ENCODE results near the gene FLOT1. TPM values are rescaled to one million over a fixed set of nuclear protein-coding genes. Genes with fewer than 3 reads are reported as not detected.

Gene FLOT1
- total and polyA plus RNA-seq, 9 of the 15 experiments (the other 6 are each of a cell fraction or from before 2014, with no cell fraction given): 11.7 to 149 (median 118) TPM

- TF ChIP-seq, protein P1, sequence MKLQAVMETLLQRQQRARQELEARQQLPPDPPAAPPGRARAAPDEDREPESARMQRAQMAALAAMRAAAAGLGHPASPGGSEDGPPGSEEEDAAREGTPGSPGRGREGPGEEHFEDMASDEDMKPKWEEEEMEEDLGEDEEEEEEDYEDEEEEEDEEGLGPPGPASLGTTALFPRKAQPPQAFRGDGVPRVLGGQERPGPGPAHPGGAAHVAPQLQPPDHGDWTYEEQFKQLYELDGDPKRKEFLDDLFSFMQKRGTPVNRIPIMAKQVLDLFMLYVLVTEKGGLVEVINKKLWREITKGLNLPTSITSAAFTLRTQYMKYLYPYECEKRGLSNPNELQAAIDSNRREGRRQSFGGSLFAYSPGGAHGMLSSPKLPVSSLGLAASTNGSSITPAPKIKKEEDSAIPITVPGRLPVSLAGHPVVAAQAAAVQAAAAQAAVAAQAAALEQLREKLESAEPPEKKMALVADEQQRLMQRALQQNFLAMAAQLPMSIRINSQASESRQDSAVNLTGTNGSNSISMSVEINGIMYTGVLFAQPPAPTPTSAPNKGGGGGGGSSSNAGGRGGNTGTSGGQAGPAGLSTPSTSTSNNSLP (IDR thresholded peaks at IDR 0.05; ENCODE audit: borderline replicate concordance, low read depth, low read length): no peak
- peak in 1 of 2 experiments; percentile 41; a peak in 1 of 4 replicates for TF ChIP-seq FOXK2 (conservative IDR thresholded peaks at IDR 0.05 in 1 of 2, IDR thresholded peaks at IDR 0.05 in 1 of 2; ENCODE audit: low read depth in 2 of 2)
- 0 out of 2 replicates have a peak, but pooled peaks have one; percentile 33 for TF ChIP-seq ZNF75A (CRISPR knock-in tag; IDR thresholded peaks at IDR 0.05)
- TF ChIP-seq MTF1 (CRISPR knock-in tag; IDR thresholded peaks at IDR 0.05; ENCODE audit: borderline replicate concordance): no peak
- TF ChIP-seq, protein P2, sequence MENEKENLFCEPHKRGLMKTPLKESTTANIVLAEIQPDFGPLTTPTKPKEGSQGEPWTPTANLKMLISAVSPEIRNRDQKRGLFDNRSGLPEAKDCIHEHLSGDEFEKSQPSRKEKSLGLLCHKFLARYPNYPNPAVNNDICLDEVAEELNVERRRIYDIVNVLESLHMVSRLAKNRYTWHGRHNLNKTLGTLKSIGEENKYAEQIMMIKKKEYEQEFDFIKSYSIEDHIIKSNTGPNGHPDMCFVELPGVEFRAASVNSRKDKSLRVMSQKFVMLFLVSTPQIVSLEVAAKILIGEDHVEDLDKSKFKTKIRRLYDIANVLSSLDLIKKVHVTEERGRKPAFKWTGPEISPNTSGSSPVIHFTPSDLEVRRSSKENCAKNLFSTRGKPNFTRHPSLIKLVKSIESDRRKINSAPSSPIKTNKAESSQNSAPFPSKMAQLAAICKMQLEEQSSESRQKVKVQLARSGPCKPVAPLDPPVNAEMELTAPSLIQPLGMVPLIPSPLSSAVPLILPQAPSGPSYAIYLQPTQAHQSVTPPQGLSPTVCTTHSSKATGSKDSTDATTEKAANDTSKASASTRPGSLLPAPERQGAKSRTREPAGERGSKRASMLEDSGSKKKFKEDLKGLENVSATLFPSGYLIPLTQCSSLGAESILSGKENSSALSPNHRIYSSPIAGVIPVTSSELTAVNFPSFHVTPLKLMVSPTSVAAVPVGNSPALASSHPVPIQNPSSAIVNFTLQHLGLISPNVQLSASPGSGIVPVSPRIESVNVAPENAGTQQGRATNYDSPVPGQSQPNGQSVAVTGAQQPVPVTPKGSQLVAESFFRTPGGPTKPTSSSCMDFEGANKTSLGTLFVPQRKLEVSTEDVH (IDR thresholded peaks at IDR 0.05; ENCODE audit: low read depth, partially characterized antibody): peak; percentile 7
- 0 out of 2 replicates have a peak, but pooled peaks have one; percentile 41 for TF ChIP-seq TRIM25 (IDR thresholded peaks at IDR 0.05; ENCODE audit: borderline replicate concordance)
- 0 out of 2 replicates have a peak, but pooled peaks have one; percentile 3 for TF ChIP-seq ZNF764 (CRISPR knock-in tag; IDR thresholded peaks at IDR 0.05; ENCODE audit: low read depth)
- TF ChIP-seq IFI16 (CRISPR knock-in tag; IDR thresholded peaks at IDR 0.05): 0 out of 2 replicates have a peak, but pooled peaks have one; percentile 7
Observed at GRCh38 chr6:30681766-30682142, 60.7 kb downstream of the FLOT1 start (continued).
